ENCODE results near the gene TRAF3IP1. TPM values are rescaled to one million over a fixed set of nuclear protein-coding genes. Genes with fewer than 3 reads are reported as not detected.

The TRAF3IP1 gene
- total RNA-seq, 4 donors from 2014 or later: 8.5 to 20.8 (median 10.9) TPM

DNA sequence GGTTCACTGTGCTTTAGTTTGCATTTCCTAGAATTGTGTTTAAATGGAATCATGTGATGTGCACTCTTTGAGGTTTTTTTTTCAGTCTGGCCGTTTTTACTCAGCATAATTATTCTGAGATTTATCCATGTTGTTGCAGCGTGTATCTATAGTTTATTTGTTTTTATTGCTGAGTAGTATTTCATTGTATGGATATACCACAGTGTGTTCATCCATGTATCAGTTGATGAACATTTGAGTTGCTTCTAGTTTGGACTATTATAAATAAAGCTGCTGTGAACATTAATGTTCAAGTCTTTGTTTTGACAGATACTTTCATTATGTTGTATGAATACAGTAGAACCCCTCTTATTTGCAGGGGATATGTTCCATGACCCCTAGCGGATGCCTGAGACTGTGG is 39.1 kb downstream of the TRAF3IP1 start:
- Histone ChIP-seq H3K9me3 (no peaks in the 10 kb centered on the region), H3K4me3 (no peak overlapping the region), H3K27me3 (no peaks in the 10 kb centered on the region), H3K4me1 (peaks cover 0 to 3% of the 10 kb centered on the region in 2 donors), H3K27ac (no peak overlapping the region), H3K36me3 (peaks cover 0 to 6% of the 10 kb centered on the region in 2 donors)
- intact Hi-C loops (cut with DNase I; ENCODE audit: low total_unique reads): no loop called here
- ATAC-seq (no peak), DNase-seq (no peak)
- in situ Hi-C loops (cut with MboI; ENCODE audit: low sequenced_read_pairs in 4 of 4): loop anchor here (25.0 kb wide), 4 partner anchors 103 to 603 kb away; no protein-coding TSS in a partner anchor
- TF ChIP-seq POLR2A (IDR thresholded peaks at IDR 0.05) (no peak), CTCF (IDR thresholded peaks at IDR 0.05 in 4 of 5, conservative IDR thresholded peaks at IDR 0.05 in 1 of 5) (no peak)

DNA sequence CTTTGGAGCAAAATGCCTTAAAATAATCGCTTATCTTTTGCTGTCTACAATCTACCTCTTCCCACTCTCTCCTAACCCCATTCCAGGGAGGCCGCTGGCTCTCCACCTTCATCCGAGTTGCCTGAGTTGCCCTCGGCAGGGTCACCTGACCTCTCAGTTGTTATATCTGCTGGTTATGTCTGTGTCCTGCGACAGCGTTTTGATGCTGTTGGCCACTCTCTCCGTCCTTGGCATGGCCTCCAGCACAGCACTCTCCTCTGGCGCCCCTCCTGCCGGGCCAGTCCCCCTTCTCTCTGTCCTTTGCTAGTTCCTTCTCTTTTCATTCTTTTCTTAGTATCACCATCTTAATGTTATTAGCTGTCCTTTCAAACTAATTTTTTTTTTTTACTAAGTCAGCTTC is 41.6 kb downstream of the TRAF3IP1 start:
- H3K27me3 ChIP-seq: no peaks in the 10 kb centered on the region
- DNase-seq (no peak), ATAC-seq (no peak)
- H3K4me3 ChIP-seq: no peak overlapping the region
- in situ Hi-C loops (cut with MboI; ENCODE audit: low sequenced_read_pairs in 4 of 4): loop anchor here (10.0 to 25.0 kb wide), 6 partner anchors 100 to 600 kb away; no protein-coding TSS in a partner anchor
- peaks cover 0 to 3% of the 10 kb centered on the region in 2 donors for H3K4me1 ChIP-seq
- TF ChIP-seq CTCF (IDR thresholded peaks at IDR 0.05 in 4 of 5, conservative IDR thresholded peaks at IDR 0.05 in 1 of 5) (no peak), POLR2A (IDR thresholded peaks at IDR 0.05) (no peak)
- H3K36me3 ChIP-seq: no peaks in the 10 kb centered on the region
- H3K27ac ChIP-seq: no peak overlapping the region
- H3K9me3 ChIP-seq: no peaks in the 10 kb centered on the region
- intact Hi-C loops (cut with DNase I; ENCODE audit: low total_unique reads): no loop called here

DNA sequence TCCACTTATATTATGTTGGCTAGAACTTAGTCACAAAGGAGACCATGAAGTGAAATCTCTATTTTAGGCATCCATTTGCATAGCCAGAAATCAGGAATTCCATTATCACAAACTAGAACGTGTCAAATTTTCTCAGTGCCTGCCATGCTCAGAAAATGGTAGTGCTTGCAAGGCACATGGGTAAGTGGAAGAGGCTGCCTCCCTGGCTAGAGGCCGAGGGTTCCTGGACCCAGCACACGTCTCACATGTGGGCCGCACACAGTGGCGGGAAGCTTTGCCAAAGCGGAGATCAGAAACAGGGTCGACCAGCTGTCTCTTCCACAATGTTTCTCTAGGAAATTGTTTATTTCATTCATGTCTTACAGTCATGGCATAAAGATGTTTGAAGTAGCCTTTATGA is 42.3 kb downstream of the TRAF3IP1 start:
- Histone ChIP-seq H3K27me3 (no peaks in the 10 kb centered on the region), H3K9me3 (no peaks in the 10 kb centered on the region), H3K4me3 (no peak overlapping the region), H3K4me1 (peaks cover 0 to 3% of the 10 kb centered on the region in 2 donors), H3K27ac (no peak overlapping the region), H3K36me3 (no peaks in the 10 kb centered on the region)
- ATAC-seq (no peak), DNase-seq (no peak)
- in situ Hi-C loops (cut with MboI; ENCODE audit: low sequenced_read_pairs in 4 of 4) (loop anchor here (10.0 to 25.0 kb wide), 6 partner anchors 100 to 600 kb away; no protein-coding TSS in a partner anchor), intact Hi-C loops (cut with DNase I; ENCODE audit: low total_unique reads) (no loop called here)
- TF ChIP-seq CTCF (IDR thresholded peaks at IDR 0.05 in 4 of 5, conservative IDR thresholded peaks at IDR 0.05 in 1 of 5) (no peak), POLR2A (IDR thresholded peaks at IDR 0.05) (no peak)

GRCh38 chr2:238369591-238370040 is 49.3 kb downstream of the TRAF3IP1 start:
- in situ Hi-C loops (cut with MboI; ENCODE audit: low sequenced_read_pairs in 4 of 4): loop anchor here (5.0 to 25.0 kb wide), 7 partner anchors 93 to 593 kb away; no protein-coding TSS in a partner anchor

More at GRCh38 chr2:238369591-238370040, 49.3 kb downstream of the TRAF3IP1 start:
- no peak for DNase-seq
- H3K9me3 ChIP-seq: no peaks in the 10 kb centered on the region
- TF ChIP-seq CTCF (IDR thresholded peaks at IDR 0.05 in 4 of 5, conservative IDR thresholded peaks at IDR 0.05 in 1 of 5) (no peak), POLR2A (IDR thresholded peaks at IDR 0.05) (no peak)
- H3K27ac ChIP-seq: no peak overlapping the region
- no peaks in the 10 kb centered on the region for H3K27me3 ChIP-seq
- H3K36me3 ChIP-seq: no peaks in the 10 kb centered on the region
- peaks cover 0 to 3% of the 10 kb centered on the region in 2 donors for H3K4me1 ChIP-seq
- no peak for ATAC-seq
- intact Hi-C loops (cut with DNase I; ENCODE audit: low total_unique reads): loop anchor here (2.0 kb wide), 2 partner anchors 89 to 415 kb away; no protein-coding TSS in a partner anchor
- no peak overlapping the region for H3K4me3 ChIP-seq
